ENCODE results near the gene FAM107A.

The FAM107A gene

DNA sequence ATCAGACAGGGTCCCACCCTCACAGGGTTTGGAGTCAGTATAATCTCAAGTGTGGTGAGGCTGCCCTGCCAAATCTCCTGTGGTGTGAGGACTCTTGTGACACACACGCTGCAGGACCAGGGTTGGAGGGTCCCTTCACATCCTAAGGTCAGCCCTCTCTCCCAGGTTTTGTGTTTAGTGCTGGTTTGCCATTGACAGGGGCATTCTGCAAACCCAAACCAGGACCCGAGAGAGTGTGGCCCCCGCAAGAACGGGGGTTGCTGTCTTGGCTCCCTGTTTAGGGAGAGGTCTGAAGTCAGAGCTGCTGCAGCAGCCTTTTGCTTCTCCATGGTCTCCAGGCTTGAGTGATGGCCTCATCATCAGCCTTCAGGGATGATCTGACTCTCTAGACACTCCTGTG, 14.7 kb downstream of the FAM107A start:
- CTCF ChIA-PET: interaction anchor here (25.5 kb wide), 1 partner anchor 72 kb away, joined by 384 read pairs; no protein-coding TSS in a partner anchor
- TF ChIP-seq, protein P1, sequence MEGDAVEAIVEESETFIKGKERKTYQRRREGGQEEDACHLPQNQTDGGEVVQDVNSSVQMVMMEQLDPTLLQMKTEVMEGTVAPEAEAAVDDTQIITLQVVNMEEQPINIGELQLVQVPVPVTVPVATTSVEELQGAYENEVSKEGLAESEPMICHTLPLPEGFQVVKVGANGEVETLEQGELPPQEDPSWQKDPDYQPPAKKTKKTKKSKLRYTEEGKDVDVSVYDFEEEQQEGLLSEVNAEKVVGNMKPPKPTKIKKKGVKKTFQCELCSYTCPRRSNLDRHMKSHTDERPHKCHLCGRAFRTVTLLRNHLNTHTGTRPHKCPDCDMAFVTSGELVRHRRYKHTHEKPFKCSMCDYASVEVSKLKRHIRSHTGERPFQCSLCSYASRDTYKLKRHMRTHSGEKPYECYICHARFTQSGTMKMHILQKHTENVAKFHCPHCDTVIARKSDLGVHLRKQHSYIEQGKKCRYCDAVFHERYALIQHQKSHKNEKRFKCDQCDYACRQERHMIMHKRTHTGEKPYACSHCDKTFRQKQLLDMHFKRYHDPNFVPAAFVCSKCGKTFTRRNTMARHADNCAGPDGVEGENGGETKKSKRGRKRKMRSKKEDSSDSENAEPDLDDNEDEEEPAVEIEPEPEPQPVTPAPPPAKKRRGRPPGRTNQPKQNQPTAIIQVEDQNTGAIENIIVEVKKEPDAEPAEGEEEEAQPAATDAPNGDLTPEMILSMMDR (IDR thresholded peaks at IDR 0.05; ENCODE audit: control extremely low read depth, extremely low read depth, low read depth, missing control alignments): no peak
- POLR2A ChIA-PET: no interaction called here
- no peak for DNase-seq (ENCODE audit: extremely low spot score)

DNA sequence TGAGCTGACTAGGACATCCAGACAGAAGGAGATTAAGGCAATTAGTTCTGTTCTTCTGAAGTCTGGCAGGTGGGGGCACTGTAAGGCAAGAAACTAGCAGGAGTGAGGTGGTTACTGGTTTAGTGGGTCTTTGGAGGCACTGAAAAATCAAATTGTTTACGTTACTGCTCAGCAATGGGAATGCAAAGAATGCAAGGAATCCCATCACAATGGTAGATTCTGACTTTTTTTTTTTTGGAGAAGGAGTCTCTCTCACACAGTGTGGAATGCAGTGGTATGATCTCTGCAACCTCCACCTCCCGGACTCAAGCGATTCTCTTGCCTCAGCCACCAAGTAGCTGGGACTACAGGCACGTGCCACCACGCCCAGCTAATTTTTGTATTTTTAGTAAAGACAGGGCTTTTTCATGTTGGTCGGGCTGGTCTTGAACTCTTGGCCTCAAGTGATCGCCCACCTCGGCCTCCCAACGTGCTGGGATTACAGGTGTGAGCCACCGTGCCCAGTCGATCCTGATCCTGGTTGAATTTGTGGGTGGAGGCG, 16.4 kb downstream of the FAM107A start:
- TF ChIP-seq, protein P1 (IDR thresholded peaks at IDR 0.05; ENCODE audit: control extremely low read depth, extremely low read depth, low read depth, missing control alignments): no peak
- POLR2A ChIA-PET: no interaction called here
- CTCF ChIA-PET: interaction anchor here (1.0 to 25.5 kb wide), 2 partner anchors 11 to 74 kb away, joined by 3 to 384 read pairs; no protein-coding TSS in a partner anchor
- DNase-seq (ENCODE audit: extremely low spot score): no peak

DNA sequence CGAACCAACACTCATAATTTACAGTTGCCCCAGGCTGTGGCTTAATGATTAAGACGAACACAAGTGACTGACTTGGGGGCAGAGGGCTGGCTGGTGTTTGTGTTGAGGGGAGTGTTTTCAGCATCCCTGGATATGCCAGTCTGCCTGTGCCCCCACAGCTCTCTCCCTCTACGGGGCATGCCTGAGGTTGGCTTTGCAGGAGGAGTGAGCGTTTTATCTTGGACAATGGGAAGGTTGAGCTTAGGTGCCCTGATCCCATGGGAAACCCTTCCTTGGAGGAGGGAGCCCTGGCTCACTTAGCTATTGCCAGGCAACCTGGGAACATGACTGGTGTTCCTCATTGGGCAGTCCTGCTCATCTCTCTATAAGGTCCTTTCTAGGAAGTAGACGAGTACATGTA, 17.6 kb downstream of the FAM107A start:
- TF ChIP-seq, protein P1 (IDR thresholded peaks at IDR 0.05; ENCODE audit: control extremely low read depth, extremely low read depth, low read depth, missing control alignments): no peak
- ChIA-PET POLR2A (no interaction called here), CTCF (interaction anchor here (1.5 to 25.5 kb wide), 3 partner anchors 11 to 253 kb away, joined by 3 to 384 read pairs (median 50); partner anchors contain the start of genes HTD2 and RPP14)
- no peak for DNase-seq (ENCODE audit: extremely low spot score)

DNA sequence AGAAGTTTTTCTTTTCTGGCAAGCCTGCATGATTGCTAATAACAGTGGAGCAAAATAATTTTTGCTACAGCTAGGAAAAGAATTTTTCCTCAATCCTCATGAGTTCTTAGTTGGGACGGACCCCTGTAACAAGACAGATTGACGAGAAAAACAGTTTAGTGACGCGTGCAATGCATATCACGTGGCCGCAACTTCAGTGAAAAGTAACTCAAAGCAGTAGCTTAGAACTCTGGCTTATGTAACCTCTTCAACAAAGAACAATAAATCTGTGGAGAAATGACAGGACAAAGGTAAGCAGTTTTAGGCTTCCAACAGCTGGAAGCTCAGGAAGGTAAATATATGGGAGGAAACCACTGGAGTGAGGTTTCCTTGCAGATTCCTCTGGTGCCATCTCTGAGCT, 19.7 kb downstream of the FAM107A start:
- CTCF ChIA-PET: interaction anchor here (1.2 to 25.5 kb wide), 7 partner anchors 9 to 77 kb away, joined by 3 to 384 read pairs (median 6); no protein-coding TSS in a partner anchor
- TF ChIP-seq, protein P1 (IDR thresholded peaks at IDR 0.05; ENCODE audit: control extremely low read depth, extremely low read depth, low read depth, missing control alignments): no peak
- POLR2A ChIA-PET: no interaction called here
- DNase-seq (ENCODE audit: extremely low spot score): no peak

DNA sequence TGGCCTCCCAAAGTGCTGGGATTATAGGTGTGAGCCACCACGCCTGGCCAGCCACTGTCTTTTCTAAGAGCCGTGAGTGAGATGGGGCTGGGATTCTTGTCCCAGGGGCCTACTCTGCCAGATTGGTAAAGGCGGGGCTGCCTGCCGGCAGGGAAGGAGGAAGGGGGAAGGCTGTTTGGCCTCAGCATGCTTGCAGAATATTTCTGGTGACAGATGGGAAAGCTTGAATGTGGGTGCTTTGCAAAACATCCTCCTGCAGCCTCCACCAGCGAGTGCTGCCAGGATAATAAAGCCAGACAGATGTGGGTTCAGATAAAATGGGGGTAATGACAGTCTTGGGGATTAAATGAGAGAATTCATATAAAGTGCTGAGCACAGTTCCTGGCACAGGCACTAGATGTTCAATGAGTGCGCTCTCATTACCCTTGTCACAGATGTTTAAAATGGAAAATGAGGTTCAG, 20.4 kb downstream of the FAM107A start:
- TF ChIP-seq, protein P1 (IDR thresholded peaks at IDR 0.05; ENCODE audit: control extremely low read depth, extremely low read depth, low read depth, missing control alignments): no peak

DNA sequence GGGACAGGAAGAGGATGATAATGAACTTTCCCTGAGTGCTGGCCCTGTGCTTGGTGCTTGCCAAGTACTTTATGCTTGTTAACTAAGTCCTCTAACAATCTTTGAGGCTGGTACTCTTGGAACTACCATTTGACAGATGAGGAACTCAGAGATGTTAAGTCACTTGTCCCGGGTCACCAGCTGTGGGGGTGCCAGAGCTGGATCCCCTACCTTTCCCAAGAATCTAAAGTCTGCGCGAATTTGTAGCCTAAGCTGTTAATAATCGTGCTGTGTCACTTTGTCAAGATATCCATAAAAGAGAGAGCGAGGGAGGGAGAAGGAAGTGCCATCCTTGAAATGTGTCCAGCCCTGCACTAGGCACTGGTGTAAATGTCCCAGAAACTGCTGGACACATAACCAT, 21.2 kb downstream of the FAM107A start:
- DNase-seq (ENCODE audit: extremely low spot score): no peak
- TF ChIP-seq, protein P1 (IDR thresholded peaks at IDR 0.05; ENCODE audit: control extremely low read depth, extremely low read depth, low read depth, missing control alignments): no peak
- ChIA-PET POLR2A (no interaction called here), CTCF (interaction anchor here (2.3 to 25.5 kb wide), 4 partner anchors 11 to 79 kb away, joined by 6 to 384 read pairs (median 30); no protein-coding TSS in a partner anchor)

More for the DNA sequence above, 20.4 kb downstream of the FAM107A start:
- no peak for DNase-seq (ENCODE audit: extremely low spot score)
- CTCF ChIA-PET: interaction anchor here (1.2 to 25.5 kb wide), 5 partner anchors 10 to 78 kb away, joined by 3 to 384 read pairs (median 11); no protein-coding TSS in a partner anchor
- POLR2A ChIA-PET: no interaction called here
